HepG2 (cell line): ENCODE results near the gene PPM1H. TPM values are rescaled to one million over a fixed set of nuclear protein-coding genes. Genes with fewer than 3 reads are reported as not detected.

Experiments used
- ERF ChIP-seq: IDR thresholded peaks from 2 replicates; pipeline ENCODE4 v1.6.1; 2018; ENCODE audit warnings: missing biosample characterization, missing genetic modification reagents
- FLYWCH1 ChIP-seq: sonication (generic); formaldehyde crosslinking; IDR thresholded peaks from 2 replicates; pipeline ENCODE4 v1.8.1; 2023; ENCODE audit warnings: mild to moderate bottlenecking, missing genetic modification reagents
- HMG20B ChIP-seq: conservative IDR thresholded peaks from 2 replicates; pipeline ENCODE4 v1.6.1; 2016; ENCODE audit warnings: missing genetic modification reagents, missing compliant biosample characterization
- MYC ChIP-seq: sonication (generic); formaldehyde crosslinking; IDR thresholded peaks from 2 replicates; pipeline ENCODE4 v1.9.0; 2021; ENCODE audit warnings: missing genetic modification reagents, borderline replicate concordance
- NAIF1 ChIP-seq: sonication (generic); formaldehyde crosslinking; IDR thresholded peaks from 2 replicates; pipeline ENCODE4 v1.5.0; 2020; ENCODE audit warnings: mild to moderate bottlenecking, missing genetic modification reagents, borderline replicate concordance
- NFYB ChIP-seq: sonication (generic); formaldehyde crosslinking; IDR thresholded peaks from 2 replicates; pipeline ENCODE4 v1.4.0; 2020; ENCODE audit warnings: missing genetic modification reagents
- PHF8 ChIP-seq: sonication (generic); formaldehyde crosslinking; IDR thresholded peaks from 2 replicates; pipeline ENCODE4 v1.5.0; 2020; ENCODE audit warnings: missing genetic modification reagents
- POLR2A ChIP-seq, 2 experiments: IDR thresholded peaks; 2 replicates each; pipeline ENCODE4 v1.6.1; 2011; ENCODE audit warnings: low read depth in 2 of 2, low read length in 2 of 2, mild to moderate bottlenecking in 1 of 2, moderate library complexity in 1 of 2; ENCODE audit not compliant: insufficient read depth in 1 of 2
- POLR2AphosphoS2 ChIP-seq: IDR thresholded peaks from 2 replicates; pipeline ENCODE4 v1.6.1; 2011; ENCODE audit warnings: low read depth, low read length, improper control_type of control experiment
- RBM39 ChIP-seq: fragments of 200-400 bp; formaldehyde crosslinking; IDR thresholded peaks from one replicate; pipeline ENCODE4 v1.6.1; 2018; ENCODE audit warnings: antibody characterized with exemption, mild to moderate bottlenecking, low read depth, low read length; ENCODE audit not compliant: poor library complexity, severe bottlenecking
- SIX1 ChIP-seq: sonication (generic); formaldehyde crosslinking; IDR thresholded peaks from 2 replicates; pipeline ENCODE4 v1.4.0; 2020; ENCODE audit warnings: missing genetic modification reagents, borderline replicate concordance
- SRSF4 ChIP-seq: fragments of 200-400 bp; formaldehyde crosslinking; IDR thresholded peaks from one replicate; pipeline ENCODE4 v1.6.1; 2018; ENCODE audit warnings: mild to moderate bottlenecking, low read depth, low read length, moderate library complexity; ENCODE audit not compliant: poor library complexity, severe bottlenecking
- TBX2 ChIP-seq: sonication (generic); formaldehyde crosslinking; IDR thresholded peaks from 2 replicates; pipeline ENCODE4 v1.5.0; 2020; ENCODE audit warnings: missing genetic modification reagents, mild to moderate bottlenecking, borderline replicate concordance
- TERF1 ChIP-seq: sonication (generic); formaldehyde crosslinking; IDR thresholded peaks from 2 replicates; pipeline ENCODE4 v1.8.0; 2022; ENCODE audit warnings: mild to moderate bottlenecking, missing genetic modification reagents, moderate library complexity
- TP53 ChIP-seq: sonication (generic); formaldehyde crosslinking; conservative IDR thresholded peaks from 2 replicates; pipeline ENCODE4 v1.4.0; 2020; ENCODE audit warnings: missing genetic modification reagents
- ZKSCAN8 ChIP-seq: IDR thresholded peaks from 2 replicates; pipeline ENCODE4 v1.6.1; 2016; ENCODE audit warnings: borderline replicate concordance, missing genetic modification reagents, missing compliant biosample characterization
- ZNF10 ChIP-seq: sonication (generic); formaldehyde crosslinking; IDR thresholded peaks from 2 replicates; pipeline ENCODE4 v1.4.0; 2020; ENCODE audit warnings: mild to moderate bottlenecking, low read depth, missing genetic modification reagents, borderline replicate concordance
- ZNF230 ChIP-seq: sonication (generic); formaldehyde crosslinking; IDR thresholded peaks from 2 replicates; pipeline ENCODE4 v1.4.0; 2020; ENCODE audit warnings: mild to moderate bottlenecking, missing genetic modification reagents
- ZNF432 ChIP-seq: sonication (generic); formaldehyde crosslinking; IDR thresholded peaks from 2 replicates; pipeline ENCODE4 v1.5.0; 2020; ENCODE audit warnings: missing genetic modification reagents, mild to moderate bottlenecking, borderline replicate concordance
- ZNF782 ChIP-seq: sonication (generic); formaldehyde crosslinking; IDR thresholded peaks from 2 replicates; pipeline ENCODE4 v1.4.0; 2020; ENCODE audit warnings: missing genetic modification reagents, mild to moderate bottlenecking, borderline replicate concordance
- ZNF790 ChIP-seq: sonication (generic); formaldehyde crosslinking; IDR thresholded peaks from 2 replicates; pipeline ENCODE4 v1.8.0; 2022; ENCODE audit warnings: missing genetic modification reagents, mild to moderate bottlenecking, borderline replicate concordance
- ZNF83 ChIP-seq: sonication (generic); formaldehyde crosslinking; IDR thresholded peaks from 2 replicates; pipeline ENCODE4 v1.4.0; 2020; ENCODE audit warnings: missing genetic modification reagents, mild to moderate bottlenecking, borderline replicate concordance
- ZSCAN22 ChIP-seq: sonication (generic); formaldehyde crosslinking; IDR thresholded peaks from 2 replicates; pipeline ENCODE4 v1.4.0; 2020; ENCODE audit warnings: mild to moderate bottlenecking, missing genetic modification reagents
- ZSCAN31 ChIP-seq: sonication (generic); formaldehyde crosslinking; IDR thresholded peaks from 2 replicates; pipeline ENCODE4 v1.5.0; 2020; ENCODE audit warnings: low read depth, mild to moderate bottlenecking, missing genetic modification reagents
- polyA plus RNA-seq, 8 experiments: library from polyadenylated mRNA; depleted of rRNA in 3 of 8; stranded (reverse) in 7 of 8; unstranded in 1 of 8; fragments of >200 nt; fragmentation: Illumina TruSeq in 4 of 8; extraction: Trizol in 4 of 8; gene quantifications; 2 replicates each; pipeline versions ENCODE4 v1.2.1 to v1.2.3, GENCODE V29; 2011 to 2016; ENCODE audit warnings: low read depth in 4 of 8, missing spikeins in 1 of 8, mixed read lengths in 1 of 8; ENCODE audit not compliant: insufficient read depth in 1 of 8
- total RNA-seq, 5 experiments: library from RNA; depleted of rRNA; stranded (reverse); fragments of >200 nt; fragmentation: Illumina TruSeq; extraction: Trizol; gene quantifications; 2 replicates each; pipeline ENCODE4 v1.2.3, GENCODE V29; 2016; ENCODE audit warnings: low read depth in 1 of 5
- TF ChIP-seq, protein P1 (sequence below): sonication (generic); formaldehyde crosslinking; IDR thresholded peaks from 2 replicates; pipeline ENCODE4 v1.4.0; 2020; ENCODE audit warnings: missing genetic modification reagents
- TF ChIP-seq, protein P2 (sequence below): sonication (generic); formaldehyde crosslinking; IDR thresholded peaks from 2 replicates; pipeline ENCODE4 v1.8.1; 2022; ENCODE audit warnings: mild to moderate bottlenecking, missing genetic modification reagents

PPM1H gene
- total and polyA plus RNA-seq, 2 of the 13 experiments (the other 11 are each of a cell fraction or from before 2014, with no cell fraction given): 29.1 to 38.1 TPM

GRCh38 chr12:62934799-62935674 is at the start of gene PPM1H (continued):
- TF ChIP-seq ZNF432 (CRISPR knock-in tag): no peak
- TF ChIP-seq ZNF83: no peak
- TF ChIP-seq ZSCAN31: 0 out of 2 replicates have a peak, but pooled peaks have one; percentile 47
- no peak for TF ChIP-seq FLYWCH1 (CRISPR knock-in tag)
- no peak for TF ChIP-seq ZNF790 (CRISPR knock-in tag)
- peak; percentile 52; the same call in 1 of the 2 replicates for TF ChIP-seq ZNF782
- peak; percentile 5; the same call in 1 of the 2 replicates for TF ChIP-seq NFYB (CRISPR knock-in tag)
- 0 out of 2 replicates have a peak, but pooled peaks have one; percentile 48 for TF ChIP-seq ZSCAN22 (CRISPR knock-in tag)
- TF ChIP-seq, protein P1, sequence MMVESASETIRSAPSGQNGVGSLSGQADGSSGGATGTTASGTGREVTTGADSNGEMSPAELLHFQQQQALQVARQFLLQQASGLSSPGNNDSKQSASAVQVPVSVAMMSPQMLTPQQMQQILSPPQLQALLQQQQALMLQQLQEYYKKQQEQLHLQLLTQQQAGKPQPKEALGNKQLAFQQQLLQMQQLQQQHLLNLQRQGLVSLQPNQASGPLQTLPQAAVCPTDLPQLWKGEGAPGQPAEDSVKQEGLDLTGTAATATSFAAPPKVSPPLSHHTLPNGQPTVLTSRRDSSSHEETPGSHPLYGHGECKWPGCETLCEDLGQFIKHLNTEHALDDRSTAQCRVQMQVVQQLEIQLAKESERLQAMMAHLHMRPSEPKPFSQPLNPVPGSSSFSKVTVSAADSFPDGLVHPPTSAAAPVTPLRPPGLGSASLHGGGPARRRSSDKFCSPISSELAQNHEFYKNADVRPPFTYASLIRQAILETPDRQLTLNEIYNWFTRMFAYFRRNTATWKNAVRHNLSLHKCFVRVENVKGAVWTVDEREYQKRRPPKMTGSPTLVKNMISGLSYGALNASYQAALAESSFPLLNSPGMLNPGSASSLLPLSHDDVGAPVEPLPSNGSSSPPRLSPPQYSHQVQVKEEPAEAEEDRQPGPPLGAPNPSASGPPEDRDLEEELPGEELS: peak; percentile 83
- TF ChIP-seq MYC: peak; percentile 91
- TF ChIP-seq TP53: no peak
- peak; percentile 80 to 91 for TF ChIP-seq POLR2A (IDR thresholded peaks at IDR 0.05; ENCODE audit: insufficient read depth in 1 of 2, low read depth in 2 of 2, low read length in 2 of 2)
- peak; percentile 85 for TF ChIP-seq ERF (CRISPR knock-in tag)
- peak; percentile 44 for TF ChIP-seq PHF8 (CRISPR knock-in tag)
- TF ChIP-seq, protein P2, sequence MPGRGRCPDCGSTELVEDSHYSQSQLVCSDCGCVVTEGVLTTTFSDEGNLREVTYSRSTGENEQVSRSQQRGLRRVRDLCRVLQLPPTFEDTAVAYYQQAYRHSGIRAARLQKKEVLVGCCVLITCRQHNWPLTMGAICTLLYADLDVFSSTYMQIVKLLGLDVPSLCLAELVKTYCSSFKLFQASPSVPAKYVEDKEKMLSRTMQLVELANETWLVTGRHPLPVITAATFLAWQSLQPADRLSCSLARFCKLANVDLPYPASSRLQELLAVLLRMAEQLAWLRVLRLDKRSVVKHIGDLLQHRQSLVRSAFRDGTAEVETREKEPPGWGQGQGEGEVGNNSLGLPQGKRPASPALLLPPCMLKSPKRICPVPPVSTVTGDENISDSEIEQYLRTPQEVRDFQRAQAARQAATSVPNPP (CRISPR knock-in tag): peak; percentile 79; the same call in 1 of the 2 replicates
- peak; percentile 94 for TF ChIP-seq TBX2 (CRISPR knock-in tag)
- TF ChIP-seq SRSF4: no peak
- TF ChIP-seq HMG20B (CRISPR knock-in tag): peak; percentile 84
- peak; percentile 61; the same call in 1 of the 2 replicates for TF ChIP-seq ZNF230
- TF ChIP-seq TERF1 (CRISPR knock-in tag): no peak
- TF ChIP-seq POLR2AphosphoS2: no peak
- peak; percentile 77; the same call in 1 of the 2 replicates for TF ChIP-seq ZKSCAN8
- TF ChIP-seq RBM39: peak; percentile 94
- TF ChIP-seq ZNF10 (CRISPR knock-in tag): no peak
- TF ChIP-seq NAIF1 (CRISPR knock-in tag): no peak; the same call in 1 of the 2 replicates
- peak; percentile 24; the same call in 1 of the 2 replicates for TF ChIP-seq SIX1 (CRISPR knock-in tag)
